Upper lobe of left lung (tissue), 6 donors: Measurements from ENCODE around the gene SGCD. TPM values are rescaled to one million over a fixed set of nuclear protein-coding genes. Genes with fewer than 3 reads are reported as not detected.

Experiments
- ATAC-seq, 2 donors: fragments of 200-7000 bp; cut with Tn5 transposase; one replicate each; pipeline ENCODE4 v1.9.1; 2022; ENCODE audit warnings: mild to moderate bottlenecking in 2 of 2, moderate library complexity in 2 of 2; ENCODE audit not compliant: low FRiP score in 2 of 2
- DNase-seq, 2 donors: peaks; one replicate each; pipeline ENCODE4 v3.0.0-alpha.2; 2019 to 2020
- H3K27ac ChIP-seq, 4 donors: fragments of 200-600 bp; sonication (generic); one replicate each; pipeline ENCODE4 v1.5.1; 2016 to 2019
- H3K27me3 ChIP-seq, 4 donors: fragments of 200-600 bp; sonication (generic); one replicate each; pipeline ENCODE4 v1.5.1; 2017 to 2019
- H3K36me3 ChIP-seq, 4 donors: fragments of 200-600 bp; sonication (generic); one replicate each; pipeline ENCODE4 v1.5.1; 2016 to 2019
- H3K4me1 ChIP-seq, 4 donors: fragments of 200-600 bp; sonication (generic); one replicate each; pipeline ENCODE4 v1.5.1; 2018 to 2019
- H3K4me3 ChIP-seq, 4 donors: fragments of 200-600 bp; sonication (generic); one replicate each; pipeline ENCODE4 v1.5.1; 2017 to 2019; ENCODE audit warnings: mild to moderate bottlenecking in 2 of 4, moderate library complexity in 1 of 4
- H3K9me3 ChIP-seq, 4 donors: fragments of 200-600 bp; sonication (generic); one replicate each; pipeline ENCODE4 v1.5.1; 2018 to 2019
- EP300 ChIP-seq, 4 donors: sonication (generic); formaldehyde crosslinking; IDR thresholded peaks; one replicate each; pipeline ENCODE4 v1.5.1; 2017; ENCODE audit warnings: antibody characterized with exemption in 4 of 4, control low read depth in 2 of 4
- POLR2A ChIP-seq, 4 donors: fragments of 450-650 bp; IDR thresholded peaks; one replicate each; pipeline ENCODE4 v1.5.1; 2016 to 2017; ENCODE audit warnings: antibody characterized with exemption in 4 of 4, mild to moderate bottlenecking in 2 of 4
- POLR2AphosphoS5 ChIP-seq, 2 donors: sonication (generic); formaldehyde crosslinking; IDR thresholded peaks; one replicate each; pipeline ENCODE4 v1.5.1; 2017; ENCODE audit warnings: antibody characterized with exemption in 2 of 2
- WGBS, 2 donors: methylation state at CpG; one replicate each; pipeline ENCODE4 v1.1.5; 2017 to 2018; 5-methylcytosine and 5-hydroxymethylcytosine counted together
- total RNA-seq, 6 donors: library from RNA; depleted of rRNA in 4 of 6; stranded (reverse); fragments of >200 nt in 4 of 6; gene quantifications; one replicate each; pipeline versions ENCODE4 v1.1.0 to v1.2.1, GENCODE V29; 2016 to 2021
- TF ChIP-seq, protein P1 (sequence below), 6 experiments: fragments of 450-650 bp in 4 of 6; fragments of 200-600 bp in 2 of 6; sonication (generic) in 2 of 6; IDR thresholded peaks; one replicate each; pipeline ENCODE4 v1.5.1; 2016 to 2019; ENCODE audit warnings: antibody characterized with exemption in 6 of 6
- donor health status: DM: no; HTN: no; CAD: no; lungs with moderate emphysema.
- donor health status: DM: no; HTN: yes; CAD: no; lungs with severe emphysema.

The SGCD gene
- total RNA-seq, 6 donors from 2014 or later = 1.0 to 7.8 (median 1.8) TPM

- TF ChIP-seq POLR2AphosphoS5 (IDR thresholded peaks at IDR 0.05) (no peak), POLR2A (IDR thresholded peaks at IDR 0.05) (no peak), EP300 (IDR thresholded peaks at IDR 0.05) (no peak)
- TF ChIP-seq, protein P1, sequence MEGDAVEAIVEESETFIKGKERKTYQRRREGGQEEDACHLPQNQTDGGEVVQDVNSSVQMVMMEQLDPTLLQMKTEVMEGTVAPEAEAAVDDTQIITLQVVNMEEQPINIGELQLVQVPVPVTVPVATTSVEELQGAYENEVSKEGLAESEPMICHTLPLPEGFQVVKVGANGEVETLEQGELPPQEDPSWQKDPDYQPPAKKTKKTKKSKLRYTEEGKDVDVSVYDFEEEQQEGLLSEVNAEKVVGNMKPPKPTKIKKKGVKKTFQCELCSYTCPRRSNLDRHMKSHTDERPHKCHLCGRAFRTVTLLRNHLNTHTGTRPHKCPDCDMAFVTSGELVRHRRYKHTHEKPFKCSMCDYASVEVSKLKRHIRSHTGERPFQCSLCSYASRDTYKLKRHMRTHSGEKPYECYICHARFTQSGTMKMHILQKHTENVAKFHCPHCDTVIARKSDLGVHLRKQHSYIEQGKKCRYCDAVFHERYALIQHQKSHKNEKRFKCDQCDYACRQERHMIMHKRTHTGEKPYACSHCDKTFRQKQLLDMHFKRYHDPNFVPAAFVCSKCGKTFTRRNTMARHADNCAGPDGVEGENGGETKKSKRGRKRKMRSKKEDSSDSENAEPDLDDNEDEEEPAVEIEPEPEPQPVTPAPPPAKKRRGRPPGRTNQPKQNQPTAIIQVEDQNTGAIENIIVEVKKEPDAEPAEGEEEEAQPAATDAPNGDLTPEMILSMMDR (IDR thresholded peaks at IDR 0.05) = no peak
- ATAC-seq (no peak), DNase-seq (no peak)
- Histone ChIP-seq H3K4me1 (no peaks in the 10 kb centered on the region), H3K36me3 (no peaks in the 10 kb centered on the region), H3K27ac (no peak overlapping the region), H3K4me3 (no peak overlapping the region), H3K9me3 (no peaks in the 10 kb centered on the region), H3K27me3 (no peaks in the 10 kb centered on the region)
- WGBS, 2 donors = 61 to 64% methylated on average over 7 of the region's 7 CpGs
Observed at GRCh38 chr5:156498226-156498980, 171.4 kb downstream of the SGCD start.

DNA sequence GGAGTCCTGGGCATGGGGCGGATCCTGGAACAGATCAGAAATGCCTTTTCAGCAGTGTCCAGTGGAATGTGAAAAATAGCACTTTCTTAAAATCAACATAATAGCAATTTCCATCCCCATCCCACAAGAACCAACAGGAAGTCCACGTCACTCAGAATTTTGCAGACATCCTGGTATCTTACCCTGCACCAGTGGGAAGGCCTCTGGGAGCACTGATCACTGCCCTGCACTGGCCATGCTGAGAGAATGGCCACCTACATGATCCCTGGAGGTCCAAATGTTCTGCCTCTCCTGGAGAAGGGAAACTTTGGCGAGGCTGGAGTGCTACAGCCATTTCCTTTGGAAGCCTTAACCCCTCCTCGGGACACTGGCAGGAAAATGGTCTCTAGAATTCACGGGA, 173.8 kb downstream of the SGCD start:
- Histone ChIP-seq H3K9me3 (no peaks in the 10 kb centered on the region), H3K27me3 (no peaks in the 10 kb centered on the region), H3K4me1 (no peaks in the 10 kb centered on the region), H3K36me3 (no peaks in the 10 kb centered on the region), H3K4me3 (no peak overlapping the region), H3K27ac (no peak overlapping the region)
- no peak for ATAC-seq
- TF ChIP-seq POLR2A (IDR thresholded peaks at IDR 0.05) = no peak
- TF ChIP-seq EP300 (IDR thresholded peaks at IDR 0.05) = no peak
- TF ChIP-seq POLR2AphosphoS5 (IDR thresholded peaks at IDR 0.05) = no peak
- TF ChIP-seq, protein P1 (IDR thresholded peaks at IDR 0.05) = no peak
- WGBS, 2 donors = 57 to 66% methylated on average over 5 of the region's 5 CpGs
- no peak for DNase-seq

DNA sequence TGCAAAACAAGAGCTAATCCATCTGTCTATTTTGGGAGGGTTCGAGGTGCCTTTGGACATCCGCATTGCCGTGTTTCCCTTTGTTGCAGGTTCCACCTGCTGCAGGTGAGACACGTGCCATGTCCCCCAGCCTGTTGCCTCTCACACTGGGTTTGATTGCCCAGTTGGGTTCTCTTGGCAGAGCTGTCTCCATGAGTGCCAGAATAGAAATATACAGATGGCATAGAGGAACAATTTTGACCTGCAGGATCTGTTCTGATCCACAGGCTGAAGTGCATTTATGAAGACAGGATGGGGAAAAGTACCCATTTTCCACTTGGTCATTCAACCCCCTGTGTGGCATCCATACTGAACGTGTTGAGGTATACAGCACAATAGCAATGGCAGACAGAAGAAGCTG, 178.1 kb downstream of the SGCD start:
- H3K27me3 ChIP-seq = no peaks in the 10 kb centered on the region
- no peak for ATAC-seq
- H3K9me3 ChIP-seq = no peaks in the 10 kb centered on the region
- WGBS, 2 donors = 80 to 86% methylated on average over 5 of the region's 5 CpGs
- TF ChIP-seq, protein P1 (IDR thresholded peaks at IDR 0.05) = no peak
- TF ChIP-seq POLR2AphosphoS5 (IDR thresholded peaks at IDR 0.05) = no peak
- no peak overlapping the region for H3K27ac ChIP-seq
- no peak for DNase-seq
- H3K4me3 ChIP-seq = no peak overlapping the region
- H3K36me3 ChIP-seq = no peaks in the 10 kb centered on the region
- H3K4me1 ChIP-seq = no peaks in the 10 kb centered on the region

DNA sequence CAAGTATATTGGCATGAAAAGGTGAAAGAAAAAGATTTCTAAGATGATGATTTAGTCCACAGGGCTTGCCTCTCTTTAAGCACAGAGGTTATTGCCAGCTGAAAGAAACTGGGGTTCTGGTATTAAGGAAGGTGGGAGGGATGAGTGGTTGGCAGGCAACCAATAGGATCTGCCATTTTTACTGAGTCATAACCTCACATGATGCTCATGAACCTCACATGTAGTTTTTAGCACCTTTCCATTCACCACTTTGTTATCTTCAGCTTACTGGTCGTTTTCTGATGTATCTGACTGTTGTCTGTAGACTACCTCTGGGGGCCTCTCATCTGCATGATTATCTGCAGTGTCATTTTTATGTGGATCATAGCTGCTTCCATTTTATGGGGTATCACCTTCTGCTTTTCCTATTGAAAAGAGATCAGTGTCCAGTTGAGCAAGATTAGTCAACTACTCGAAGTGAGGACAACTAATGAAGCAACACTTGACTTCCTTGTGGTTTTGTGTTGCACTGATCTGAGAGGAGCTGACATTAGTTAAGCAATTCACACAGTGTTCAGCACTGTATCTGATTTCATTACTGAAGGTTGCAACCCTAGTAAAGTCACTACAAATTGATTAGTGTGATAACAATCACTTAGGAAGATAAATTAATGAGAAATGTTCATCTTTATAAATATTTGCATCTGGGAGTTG, 186.3 kb downstream of the SGCD start:
- Histone ChIP-seq H3K27me3 (no peaks in the 10 kb centered on the region), H3K9me3 (peaks cover 0 to 3% (median 0%) of the 10 kb centered on the region in 4 donors), H3K4me3 (no peak overlapping the region), H3K4me1 (no peaks in the 10 kb centered on the region), H3K27ac (no peak overlapping the region), H3K36me3 (no peaks in the 10 kb centered on the region)
- 19 to 27% methylated on average over 2 of the region's 2 CpGs for WGBS, 2 donors
- no peak for TF ChIP-seq POLR2A (IDR thresholded peaks at IDR 0.05)
- TF ChIP-seq EP300 (IDR thresholded peaks at IDR 0.05) = no peak
- TF ChIP-seq, protein P1 (IDR thresholded peaks at IDR 0.05) = no peak
- no peak for TF ChIP-seq POLR2AphosphoS5 (IDR thresholded peaks at IDR 0.05)
- DNase-seq = no peak
- ATAC-seq = no peak
